Caki2 (cell line): ENCODE measurements around the gene LRRC17. TPM values are rescaled to one million over a fixed set of nuclear protein-coding genes. Genes with fewer than 3 reads are reported as not detected.
"Not testable (repeated sequence)": the region's sequence is repeated elsewhere in the genome, so short reads cannot be mapped to it uniquely, and the experiment has no call there.

Source experiments
- DNase-seq: peaks from one replicate; pipeline ENCODE4 v3.0.0-alpha.2; 2015; ENCODE audit warnings: low read depth
- in situ Hi-C: cut with HindIII; loops from 2 replicates; pipeline ENCODE4 v1.10.0; 2016; ENCODE audit warnings: low sequenced_read_pairs, low pct_unique_long_range_greater_than_20kb, mixed read lengths
- total RNA-seq: library from RNA; depleted of rRNA; stranded (reverse); fragments of >200 nt; shearing (Covaris generic); gene quantifications from 2 replicates; pipeline ENCODE4 v1.2.3, GENCODE V29; 2014; ENCODE audit warnings: low replicate concordance

LRRC17 gene
- total RNA-seq, 1 experiment from 2014 or later: not detected

GRCh38 chr7:102975854-102976253 lies 63.1 kb downstream of the LRRC17 start:
- in situ Hi-C loops: no loop called here
- no peak for DNase-seq

- DNase-seq: no peak
Observed at GRCh38 chr7:102976493-102976892, 63.7 kb downstream of the LRRC17 start.

GRCh38 chr7:102977586-102977985 lies 64.8 kb downstream of the LRRC17 start:
- DNase-seq, in situ Hi-C loops: not testable (repeated sequence)

More at GRCh38 chr7:102976493-102976892, 63.7 kb downstream of the LRRC17 start:
- in situ Hi-C loops: no loop called here

GRCh38 chr7:102978284-102978683 lies 65.5 kb downstream of the LRRC17 start:
- peak; percentile 42 for DNase-seq
- in situ Hi-C loops: no loop called here

- in situ Hi-C loops: no loop called here
- DNase-seq: no peak
Observed at GRCh38 chr7:102979670-102980069, 66.9 kb downstream of the LRRC17 start.

- in situ Hi-C loops: no loop called here
- DNase-seq: no peak
Observed at GRCh38 chr7:102981451-102981850, 68.7 kb downstream of the LRRC17 start.

- in situ Hi-C loops: no loop called here
- DNase-seq: no peak
Observed at GRCh38 chr7:102982235-102982634, 69.4 kb downstream of the LRRC17 start.

- no peak for DNase-seq
- in situ Hi-C loops: no loop called here
Observed at GRCh38 chr7:102983602-102984001, 70.8 kb downstream of the LRRC17 start.

GRCh38 chr7:102985176-102985783 lies 72.5 kb downstream of the LRRC17 start:
- in situ Hi-C loops: no loop called here
- DNase-seq: no peak

- DNase-seq: no peak
- in situ Hi-C loops: no loop called here
Observed at GRCh38 chr7:102988088-102988487, 75.3 kb downstream of the LRRC17 start.

GRCh38 chr7:102988631-102989560 lies 76.1 kb downstream of the LRRC17 start:
- in situ Hi-C loops: no loop called here
- DNase-seq: no peak

GRCh38 chr7:102990642-102991041 lies 77.8 kb downstream of the LRRC17 start:
- in situ Hi-C loops: loop anchor here (10.0 kb wide), 1 partner anchor 66 kb away; no protein-coding TSS in a partner anchor
- no peak for DNase-seq

GRCh38 chr7:102991077-102991539 lies 78.3 kb downstream of the LRRC17 start:
- DNase-seq: peak; percentile 6
- in situ Hi-C loops: loop anchor here (10.0 kb wide), 1 partner anchor 66 kb away; no protein-coding TSS in a partner anchor

GRCh38 chr7:102991540-102992214 lies 78.9 kb downstream of the LRRC17 start:
- in situ Hi-C loops: loop anchor here (10.0 kb wide), 1 partner anchor 67 kb away; no protein-coding TSS in a partner anchor
- peak; percentile 86 for DNase-seq

- DNase-seq: no peak
- in situ Hi-C loops: loop anchor here (10.0 kb wide), 1 partner anchor 68 kb away; no protein-coding TSS in a partner anchor
Observed at GRCh38 chr7:102992509-102992937, 79.7 kb downstream of the LRRC17 start.

GRCh38 chr7:102992938-102993717 lies 80.3 kb downstream of the LRRC17 start:
- DNase-seq: peak; percentile 77
- in situ Hi-C loops: loop anchor here (10.0 kb wide), 1 partner anchor 68 kb away; no protein-coding TSS in a partner anchor

- in situ Hi-C loops: loop anchor here (10.0 kb wide), 1 partner anchor 69 kb away; no protein-coding TSS in a partner anchor
Observed at GRCh38 chr7:102993718-102994029, 80.9 kb downstream of the LRRC17 start.

GRCh38 chr7:102994567-102994966 lies 81.8 kb downstream of the LRRC17 start:
- in situ Hi-C loops: loop anchor here (10.0 kb wide), 1 partner anchor 70 kb away; no protein-coding TSS in a partner anchor
- DNase-seq: no peak

More at GRCh38 chr7:102993718-102994029, 80.9 kb downstream of the LRRC17 start:
- DNase-seq: no peak
